H54 (cell line): ENCODE data around the gene PDE4D.

ENCODE experiments used
- DNase-seq: peaks from one replicate; pipeline ENCODE4 v3.0.0; 2011; ENCODE audit warnings: low spot score, mixed read lengths; ENCODE audit not compliant: insufficient read length
- FAIRE-seq: peaks from 3 replicates; lab custom pipeline; 2011; peaks lifted over from hg19 to GRCh38; lab: Jason Lieb, UNC
- POLR2A ChIP-seq: IDR thresholded peaks from 2 replicates; pipeline ENCODE4 v1.6.1; 2011; ENCODE audit warnings: low read depth, mild to moderate bottlenecking, low read length

PDE4D gene

GRCh38 chr5:59115345-59115744 is 778.2 kb downstream of the PDE4D start:
- FAIRE-seq (no peak), DNase-seq (no peak)
- TF ChIP-seq POLR2A = no peak

DNA sequence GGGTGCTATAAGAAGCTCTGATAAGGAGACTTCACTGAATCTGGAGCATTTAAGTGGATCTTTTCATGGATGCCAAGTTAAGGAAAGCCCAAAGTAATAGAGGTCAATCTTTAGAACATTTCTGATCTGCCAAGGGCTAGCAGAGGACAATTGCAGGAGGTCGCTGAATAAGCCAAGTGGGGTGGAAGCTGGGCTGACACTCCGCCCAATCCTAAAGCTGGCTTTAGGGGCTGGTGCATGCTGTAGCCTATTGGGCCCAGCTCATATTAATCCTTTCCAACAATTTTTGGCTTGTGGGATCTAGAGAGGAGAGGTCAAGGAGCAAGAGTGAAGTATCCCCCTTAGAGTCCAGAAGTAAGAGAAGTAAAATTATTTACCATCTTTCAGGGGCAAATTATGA is 784.1 kb downstream of the PDE4D start:
- no peak for TF ChIP-seq POLR2A
- DNase-seq (no peak), FAIRE-seq (no peak)

DNA sequence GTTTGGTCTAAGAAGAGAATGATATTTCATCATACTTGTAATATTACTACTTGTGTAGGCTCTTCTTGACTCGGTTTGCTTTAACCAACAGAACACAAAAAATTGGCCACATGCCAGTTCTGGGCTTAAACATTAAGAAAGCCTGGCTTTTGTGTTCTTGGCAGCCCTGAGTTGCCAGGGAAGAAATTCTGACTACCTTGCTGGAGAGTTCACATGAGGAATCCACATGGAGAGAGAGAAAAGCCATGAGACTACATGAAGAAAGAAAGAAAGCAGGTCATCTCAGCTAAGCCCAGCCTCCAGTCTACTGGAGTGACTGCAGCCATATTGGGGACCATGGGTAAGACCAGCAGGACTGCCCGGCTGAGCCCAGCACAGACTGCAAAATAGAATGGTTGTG is 785.8 kb downstream of the PDE4D start:
- DNase-seq (no peak), FAIRE-seq (no peak)
- no peak for TF ChIP-seq POLR2A

DNA sequence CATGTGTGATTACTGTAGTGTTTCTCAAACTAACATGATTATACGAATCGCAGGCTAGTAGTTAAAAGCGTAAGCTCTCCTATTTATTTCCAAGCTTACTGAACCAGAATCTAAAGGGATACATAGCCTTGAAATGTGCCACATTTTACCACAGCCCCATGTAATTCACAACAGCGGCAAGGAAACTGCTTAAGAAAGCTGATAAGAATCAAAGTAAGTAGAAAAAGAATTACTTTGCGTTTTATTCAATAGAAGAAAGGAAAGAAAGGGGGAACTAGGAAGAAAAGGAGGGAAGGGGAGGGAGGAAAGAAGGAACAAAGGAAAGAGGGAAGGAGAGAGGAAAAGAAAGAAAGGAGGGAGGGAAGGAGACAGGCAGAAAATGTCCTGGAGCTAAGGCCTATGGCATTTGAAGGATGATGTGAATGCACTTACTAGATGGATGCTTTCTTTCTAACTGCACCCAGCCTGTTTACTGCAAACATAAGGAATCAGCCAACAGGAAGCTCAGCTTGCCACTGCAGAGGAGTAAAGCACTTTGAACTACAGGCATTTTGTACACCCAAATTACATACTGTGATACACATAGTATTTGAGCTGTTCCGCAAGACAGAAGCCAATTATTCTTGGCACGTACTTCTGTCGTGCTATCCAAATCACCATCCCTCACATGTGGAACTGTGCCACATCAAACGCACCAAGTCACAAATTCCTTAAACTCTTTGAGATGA is 789.0 kb downstream of the PDE4D start:
- DNase-seq (no peak), FAIRE-seq (no peak)
- no peak for TF ChIP-seq POLR2A

- no peak for DNase-seq
- no peak for TF ChIP-seq POLR2A
- FAIRE-seq = no peak
These were observed 790.2 kb downstream of the PDE4D start for GRCh38 chr5:59103303-59103702.

GRCh38 chr5:59102437-59102836 is 791.1 kb downstream of the PDE4D start:
- no peak for TF ChIP-seq POLR2A
- no peak for FAIRE-seq

DNA sequence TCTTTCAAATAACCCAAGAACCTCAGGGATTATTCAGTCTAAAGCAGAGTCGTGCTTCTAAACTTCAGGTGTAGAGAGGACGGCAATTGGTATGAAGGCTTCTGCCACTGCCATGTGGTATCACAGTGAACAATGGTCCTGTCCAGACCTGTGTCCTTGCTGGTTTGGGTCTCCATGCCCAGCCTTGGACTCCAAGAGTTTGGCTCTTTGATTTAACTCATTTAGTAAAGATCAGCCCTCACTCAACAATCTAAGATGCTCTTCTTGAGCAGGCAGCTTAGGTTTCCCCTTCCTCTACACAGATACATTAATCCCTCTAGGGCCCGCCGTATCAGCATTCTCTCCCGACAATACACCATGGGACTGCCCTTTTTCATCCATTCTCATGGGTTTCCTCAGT is 792.7 kb downstream of the PDE4D start:
- DNase-seq = no peak
- no peak for FAIRE-seq
- TF ChIP-seq POLR2A = no peak

More at GRCh38 chr5:59102437-59102836, 791.1 kb downstream of the PDE4D start:
- no peak for DNase-seq

GRCh38 chr5:59099995-59100345 is 793.6 kb downstream of the PDE4D start:
- TF ChIP-seq POLR2A = no peak
- no peak for DNase-seq
- no peak for FAIRE-seq

DNA sequence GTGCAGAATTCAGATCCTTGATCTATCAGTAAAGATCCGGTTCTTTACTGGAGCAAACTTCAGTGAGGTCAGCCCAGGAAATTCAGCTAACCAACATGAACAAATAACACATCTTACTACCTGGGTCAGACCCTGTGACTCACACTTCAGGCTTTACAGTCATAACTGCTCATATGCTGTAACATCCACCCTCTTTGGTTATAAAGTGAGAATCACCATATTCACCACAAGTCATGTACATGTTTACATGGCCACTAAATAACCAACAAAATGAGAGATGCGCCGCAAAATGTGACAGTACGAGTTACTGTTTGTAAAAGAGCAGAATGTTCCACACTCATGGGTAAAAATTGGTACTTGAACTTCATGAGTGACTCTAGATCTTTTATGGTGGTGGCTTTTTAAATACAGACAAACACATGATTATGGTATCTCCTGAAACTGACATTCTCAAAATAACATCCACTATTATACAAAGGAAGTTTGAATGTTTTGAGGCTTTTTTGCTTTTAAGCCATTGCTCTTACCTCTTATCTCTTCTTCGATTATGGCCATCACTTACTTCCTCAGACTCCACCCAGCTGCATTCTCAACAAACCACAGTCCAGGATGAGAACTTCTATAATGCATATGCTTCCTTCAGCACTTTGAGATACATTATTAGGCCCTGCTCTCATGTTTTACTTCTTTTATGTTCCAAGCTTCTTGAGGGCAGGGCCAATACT is 794.1 kb downstream of the PDE4D start:
- FAIRE-seq (peak; percentile 96), DNase-seq (peak; percentile 38)
- no peak for TF ChIP-seq POLR2A

DNA sequence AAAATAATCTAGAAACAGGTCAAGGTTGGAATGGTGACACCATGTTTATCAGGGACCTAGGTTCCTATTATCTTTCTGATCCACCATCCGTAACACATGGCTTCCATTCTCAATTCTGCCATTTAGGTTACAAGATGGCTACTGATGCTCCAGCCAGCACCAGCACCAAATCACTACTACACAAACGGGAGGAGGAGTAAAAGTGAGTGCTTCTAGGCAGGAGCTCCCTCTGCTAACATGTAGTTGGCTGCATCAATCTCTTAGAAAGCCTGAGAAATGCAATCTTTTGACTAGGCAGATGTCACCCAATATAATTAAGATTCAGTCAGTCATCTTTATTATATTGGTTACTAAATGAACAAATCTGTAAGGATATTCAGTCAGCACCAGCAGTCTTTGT is 794.8 kb downstream of the PDE4D start:
- FAIRE-seq (no peak), DNase-seq (no peak)
- no peak for TF ChIP-seq POLR2A

- no peak for TF ChIP-seq POLR2A
- FAIRE-seq (no peak), DNase-seq (no peak)
These were observed 795.8 kb downstream of the PDE4D start for GRCh38 chr5:59097712-59098111.

DNA sequence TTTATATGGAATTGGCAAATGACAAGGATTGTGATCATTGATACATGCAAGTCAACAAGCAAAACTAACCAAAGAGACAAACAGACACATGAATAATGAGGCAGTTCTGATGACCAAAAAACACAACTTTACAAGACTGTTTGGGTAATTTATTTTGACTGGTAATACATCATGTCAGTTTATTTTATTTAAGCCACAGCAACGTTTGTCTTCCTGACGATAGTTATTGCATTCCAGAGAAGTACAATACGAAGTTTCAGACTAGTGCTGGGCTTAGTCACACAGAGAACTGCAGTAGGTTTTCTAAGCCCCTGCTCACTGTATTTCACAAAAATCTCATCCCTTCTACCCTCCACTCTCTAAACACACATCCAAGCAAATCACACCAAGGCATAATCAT is 796.4 kb downstream of the PDE4D start:
- TF ChIP-seq POLR2A = no peak
- no peak for DNase-seq
- peak; percentile 94 for FAIRE-seq

DNA sequence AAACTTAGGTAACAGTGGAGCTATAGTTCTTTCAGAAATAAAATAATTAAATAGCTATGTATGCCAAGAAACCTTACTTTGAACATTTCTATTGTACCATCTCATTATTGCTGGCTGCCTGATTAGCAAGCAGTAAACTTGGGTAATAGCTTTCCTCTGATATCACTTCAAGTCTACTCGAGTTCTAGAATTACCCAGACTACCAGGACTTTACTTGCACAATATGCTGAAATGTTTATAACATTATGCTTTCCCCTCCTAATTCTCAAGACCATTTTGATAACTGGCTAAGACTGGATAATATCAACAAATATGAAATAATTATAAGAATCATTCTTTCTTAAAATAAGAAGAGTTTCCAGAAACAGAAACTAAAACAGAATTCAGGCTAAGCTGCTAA is 798.0 kb downstream of the PDE4D start:
- FAIRE-seq (no peak), DNase-seq (no peak)
- no peak for TF ChIP-seq POLR2A

GRCh38 chr5:59094864-59095263 is 798.7 kb downstream of the PDE4D start:
- DNase-seq (no peak), FAIRE-seq (no peak)
- TF ChIP-seq POLR2A = no peak

DNA sequence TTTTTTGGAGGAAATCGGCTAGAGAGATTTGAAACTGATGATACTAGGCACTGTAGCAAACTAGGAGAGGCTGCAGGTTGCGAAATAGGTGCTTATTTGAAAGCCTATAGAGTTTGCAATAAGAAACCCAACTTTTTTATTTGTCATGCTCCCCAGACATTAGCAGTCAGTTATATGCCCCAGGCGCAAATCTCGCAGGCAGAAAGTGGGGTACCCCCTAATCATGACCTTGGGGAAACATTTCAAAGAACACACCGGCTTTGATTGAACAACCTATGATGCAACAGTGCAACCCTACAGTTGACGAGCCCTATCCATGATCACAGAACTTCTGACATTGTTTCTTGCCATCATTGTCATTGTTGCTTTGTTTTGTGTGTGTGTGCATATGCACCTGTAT is 800.2 kb downstream of the PDE4D start:
- no peak for TF ChIP-seq POLR2A

More for the DNA sequence above, 800.2 kb downstream of the PDE4D start:
- FAIRE-seq = no peak
- no peak for DNase-seq
